ENCODE measurements around the gene RALGAPA2. TPM values are rescaled to one million over a fixed set of nuclear protein-coding genes. Genes with fewer than 3 reads are reported as not detected.

Gene RALGAPA2
- total and polyA plus RNA-seq, 2 donors (not counting 3 experiments of a cell fraction or from before 2014, with no cell fraction given): 10.0 to 46.8 TPM

DNA sequence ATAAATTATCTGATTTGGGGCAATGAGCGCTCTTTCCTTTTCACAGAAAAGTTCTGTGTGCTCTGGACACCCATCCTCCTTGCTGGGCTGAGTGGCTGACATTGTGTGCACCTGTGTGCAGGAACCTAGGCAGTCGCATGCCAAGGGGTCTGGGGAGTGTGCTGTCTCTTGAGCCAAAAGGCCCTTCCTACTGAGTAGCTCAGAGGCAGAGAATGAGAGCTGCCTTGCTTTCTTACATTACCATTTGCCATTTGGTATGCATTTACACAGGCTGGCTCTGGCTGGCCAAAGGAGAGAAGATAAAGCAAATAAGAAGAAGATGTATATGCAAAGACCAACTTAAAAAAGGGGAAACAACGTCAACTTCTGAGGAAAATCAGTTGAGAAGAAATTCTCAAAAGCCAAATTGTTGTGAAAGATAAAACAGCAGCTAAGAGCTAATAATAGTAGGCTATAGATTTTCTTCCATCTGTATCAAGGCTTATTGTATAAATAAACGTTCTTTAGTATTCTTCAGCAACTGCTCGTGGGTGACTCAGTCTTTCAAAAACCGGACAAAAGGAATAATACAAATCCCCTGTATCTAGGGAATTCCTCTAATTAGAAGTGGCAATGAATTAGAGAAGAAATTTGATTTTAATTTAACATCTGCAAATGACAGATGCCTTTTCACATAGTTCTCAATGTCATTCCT lies 222.6 kb downstream of the RALGAPA2 start:
- intact Hi-C loops (cut with micrococcal nuclease): no loop called here
- CTCF ChIA-PET: no interaction called here

More for the DNA sequence above, 222.6 kb downstream of the RALGAPA2 start:
- Histone ChIP-seq H3K4me3 (replicated peaks in 1 of 3; ENCODE audit: insufficient read depth in 1 of 3, low read depth in 1 of 3, low read length in 3 of 3) (no peak overlapping the region), H2AFZ (ENCODE audit: low read depth, low read length) (no peak overlapping the region), H4K20me1 (replicated peaks; ENCODE audit: control insufficient read depth, extremely low read depth, insufficient read depth, low read length) (no peaks in the 10 kb centered on the region), H3K4me1 (ENCODE audit: control insufficient read depth, extremely low read depth, insufficient read depth, low read length) (peaks cover 4% of the 10 kb centered on the region), H3K79me2 (ENCODE audit: control insufficient read depth, insufficient read depth, low read length) (no peaks in the 10 kb centered on the region), H3K27ac (ENCODE audit: insufficient read depth, low read depth, low read length) (no peak overlapping the region), H3K36me3 (ENCODE audit: control insufficient read depth in 2 of 2, extremely low read depth in 1 of 2, insufficient read depth in 2 of 2, low read length in 2 of 2) (peaks cover 3% of the 10 kb centered on the region in 2 experiments), H3K9me3 (replicated peaks; ENCODE audit: control insufficient read depth, insufficient read depth, low read length) (no peaks in the 10 kb centered on the region), H3K27me3 (ENCODE audit: control insufficient read depth in 2 of 2, insufficient read depth in 2 of 2, low read length in 2 of 2) (no peaks in the 10 kb centered on the region), H3K9ac (replicated peaks; ENCODE audit: extremely low read depth, insufficient read depth, low read length) (no peak overlapping the region), H3K9me1 (replicated peaks; ENCODE audit: control insufficient read depth, extremely low read depth, insufficient read depth, low read length) (no peaks in the 10 kb centered on the region), H3K4me2 (ENCODE audit: insufficient read depth, low read length) (no peak overlapping the region)
- POLR2A ChIA-PET: no interaction called here
- no TSS peak for BruUV-seq (replicated peaks)
- no peak for TF ChIP-seq FOS (IDR thresholded peaks at IDR 0.05; ENCODE audit: borderline replicate concordance, insufficient read depth, low read length)
- TF ChIP-seq POLR2AphosphoS5 (IDR thresholded peaks at IDR 0.05; ENCODE audit: insufficient read depth, low read depth, low read length): no peak
- no peak for TF ChIP-seq GATA2 (IDR thresholded peaks at IDR 0.05; ENCODE audit: insufficient read depth, insufficient read length, low read depth, low read length)
- TF ChIP-seq, protein P1, sequence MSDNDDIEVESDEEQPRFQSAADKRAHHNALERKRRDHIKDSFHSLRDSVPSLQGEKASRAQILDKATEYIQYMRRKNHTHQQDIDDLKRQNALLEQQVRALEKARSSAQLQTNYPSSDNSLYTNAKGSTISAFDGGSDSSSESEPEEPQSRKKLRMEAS (IDR thresholded peaks at IDR 0.05; ENCODE audit: insufficient read depth, insufficient read length): no peak
- no peak for TF ChIP-seq JUN (IDR thresholded peaks at IDR 0.05; ENCODE audit: borderline replicate concordance, insufficient read depth, insufficient read length, low read depth)
- TF ChIP-seq POLR2A (IDR thresholded peaks at IDR 0.05; ENCODE audit: low read depth, low read length): no peak
- TF ChIP-seq EZH2 (IDR thresholded peaks at IDR 0.05; ENCODE audit: borderline replicate concordance, low read depth, low read length, severe bottlenecking): no peak
- TF ChIP-seq, protein P2, sequence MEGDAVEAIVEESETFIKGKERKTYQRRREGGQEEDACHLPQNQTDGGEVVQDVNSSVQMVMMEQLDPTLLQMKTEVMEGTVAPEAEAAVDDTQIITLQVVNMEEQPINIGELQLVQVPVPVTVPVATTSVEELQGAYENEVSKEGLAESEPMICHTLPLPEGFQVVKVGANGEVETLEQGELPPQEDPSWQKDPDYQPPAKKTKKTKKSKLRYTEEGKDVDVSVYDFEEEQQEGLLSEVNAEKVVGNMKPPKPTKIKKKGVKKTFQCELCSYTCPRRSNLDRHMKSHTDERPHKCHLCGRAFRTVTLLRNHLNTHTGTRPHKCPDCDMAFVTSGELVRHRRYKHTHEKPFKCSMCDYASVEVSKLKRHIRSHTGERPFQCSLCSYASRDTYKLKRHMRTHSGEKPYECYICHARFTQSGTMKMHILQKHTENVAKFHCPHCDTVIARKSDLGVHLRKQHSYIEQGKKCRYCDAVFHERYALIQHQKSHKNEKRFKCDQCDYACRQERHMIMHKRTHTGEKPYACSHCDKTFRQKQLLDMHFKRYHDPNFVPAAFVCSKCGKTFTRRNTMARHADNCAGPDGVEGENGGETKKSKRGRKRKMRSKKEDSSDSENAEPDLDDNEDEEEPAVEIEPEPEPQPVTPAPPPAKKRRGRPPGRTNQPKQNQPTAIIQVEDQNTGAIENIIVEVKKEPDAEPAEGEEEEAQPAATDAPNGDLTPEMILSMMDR (IDR thresholded peaks at IDR 0.05; ENCODE audit: extremely low read depth in 1 of 2, insufficient read depth in 1 of 2, low read depth in 1 of 2, low read length in 2 of 2): no peak
- TF ChIP-seq MYC (IDR thresholded peaks at IDR 0.05; ENCODE audit: low read depth, low read length): no peak
- FAIRE-seq (no peak), DNase-seq (ENCODE audit: low read depth, low spot score) (no peak)
- dilution Hi-C loops (cut with MboI; ENCODE audit: extremely low pct_ligation_motif_present, low sequenced_read_pairs): no loop called here

Data from endothelial cell of umbilical vein (primary cell).